HG02678 (cell line): Measurements from ENCODE around the gene SLC49A4.
A peak's percentile ranks its signal among the peaks of the same experiment; 100 is the strongest.
"Not testable (repeated sequence)": the region's sequence is repeated elsewhere in the genome, so short reads cannot be mapped to it uniquely, and the experiment has no call there.

Source experiments
- ATAC-seq: cut with Tn5 transposase; IDR thresholded peaks from one replicate; pipeline ENCODE4 v1.9.1; 2021; ENCODE audit warnings: mild to moderate bottlenecking, moderate library complexity; ENCODE audit not compliant: unreplicated experiment

The SLC49A4 gene

GRCh38 chr3:122794779-122795673 lies at the start of gene SLC49A4:
Gene SLC49A4, plus strand, starts transcription at chr3:122795069. Its CDS starts 124 bp downstream, at chr3:122795193.
- peak; percentile 77 for ATAC-seq

GRCh38 chr3:122745369-122746021 lies 49.4 kb upstream of the SLC49A4 start:
- no peak for ATAC-seq

- not testable (repeated sequence) for ATAC-seq
Observed at GRCh38 chr3:122747295-122747694, 47.6 kb upstream of the SLC49A4 start.

GRCh38 chr3:122748347-122748746 lies 46.5 kb upstream of the SLC49A4 start:
- no peak for ATAC-seq

- ATAC-seq, result peak; percentile 76
Observed at GRCh38 chr3:122754929-122755328, 39.9 kb upstream of the SLC49A4 start.

- no peak for ATAC-seq
Observed at GRCh38 chr3:122755491-122755890, 39.4 kb upstream of the SLC49A4 start.

- ATAC-seq, result no peak
Observed at GRCh38 chr3:122758877-122759560, 35.9 kb upstream of the SLC49A4 start.

GRCh38 chr3:122760453-122761271 lies 34.2 kb upstream of the SLC49A4 start:
- no peak for ATAC-seq

GRCh38 chr3:122766430-122766829 lies 28.4 kb upstream of the SLC49A4 start:
- no peak for ATAC-seq

- ATAC-seq, result no peak
Observed at GRCh38 chr3:122767540-122768372, 27.1 kb upstream of the SLC49A4 start.

GRCh38 chr3:122770521-122771202 lies 24.2 kb upstream of the SLC49A4 start:
- no peak for ATAC-seq

GRCh38 chr3:122772827-122773226 lies 22.0 kb upstream of the SLC49A4 start:
- ATAC-seq, result no peak

GRCh38 chr3:122773944-122774509 lies 20.8 kb upstream of the SLC49A4 start:
- ATAC-seq, result peak; percentile 79

- ATAC-seq, result peak; percentile 14
Observed at GRCh38 chr3:122774564-122774963, 20.3 kb upstream of the SLC49A4 start.

- no peak for ATAC-seq
Observed at GRCh38 chr3:122776675-122777468, 18.0 kb upstream of the SLC49A4 start.

- ATAC-seq, result no peak
Observed at GRCh38 chr3:122777563-122777962, 17.3 kb upstream of the SLC49A4 start.

GRCh38 chr3:122782804-122783203 lies 12.1 kb upstream of the SLC49A4 start:
- ATAC-seq, result no peak

- ATAC-seq, result no peak
Observed at GRCh38 chr3:122784436-122784835, 10.4 kb upstream of the SLC49A4 start.
